NOMO-1 (cell line): ENCODE data around the gene DENND1C.

Experiments
- DNase-seq, 2 experiments: peaks; one replicate each; lab custom pipeline; 2025; ENCODE audit not compliant: unreplicated experiment in 2 of 2; lab: John Stamatoyannopoulos, UW

DENND1C gene

DNA sequence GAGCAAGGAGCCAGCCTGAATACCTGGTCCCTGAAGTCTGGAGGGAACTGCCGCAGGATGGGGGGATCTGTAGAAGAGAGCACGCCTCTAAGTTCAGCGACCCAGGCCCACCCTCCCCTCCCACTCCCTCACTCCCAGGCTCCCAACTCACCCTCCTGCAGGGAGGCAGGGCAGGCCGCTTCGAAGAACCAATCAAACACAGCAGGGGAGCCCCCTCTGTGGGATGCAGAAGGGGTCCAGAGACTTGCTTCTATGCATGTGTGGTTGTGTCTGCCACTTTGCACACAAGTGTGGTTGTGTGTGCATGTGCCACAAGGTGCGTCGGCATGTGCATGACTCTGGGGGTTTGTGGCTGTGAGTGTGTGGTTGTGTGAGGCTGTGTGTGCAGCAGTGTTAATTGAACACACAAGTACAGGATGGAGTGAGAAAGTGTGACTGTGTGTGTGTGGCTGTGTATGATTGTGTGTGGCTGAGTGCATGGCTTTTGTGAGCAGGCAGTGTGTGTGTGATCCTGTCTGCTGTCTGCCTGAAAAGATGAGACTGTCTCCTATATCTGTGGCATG, 1.7 kb downstream of the DENND1C start:
- DNase-seq, result no peak

GRCh38 chr19:6478815-6479214, 2.8 kb downstream of the DENND1C start:
- DNase-seq, result no peak

DNA sequence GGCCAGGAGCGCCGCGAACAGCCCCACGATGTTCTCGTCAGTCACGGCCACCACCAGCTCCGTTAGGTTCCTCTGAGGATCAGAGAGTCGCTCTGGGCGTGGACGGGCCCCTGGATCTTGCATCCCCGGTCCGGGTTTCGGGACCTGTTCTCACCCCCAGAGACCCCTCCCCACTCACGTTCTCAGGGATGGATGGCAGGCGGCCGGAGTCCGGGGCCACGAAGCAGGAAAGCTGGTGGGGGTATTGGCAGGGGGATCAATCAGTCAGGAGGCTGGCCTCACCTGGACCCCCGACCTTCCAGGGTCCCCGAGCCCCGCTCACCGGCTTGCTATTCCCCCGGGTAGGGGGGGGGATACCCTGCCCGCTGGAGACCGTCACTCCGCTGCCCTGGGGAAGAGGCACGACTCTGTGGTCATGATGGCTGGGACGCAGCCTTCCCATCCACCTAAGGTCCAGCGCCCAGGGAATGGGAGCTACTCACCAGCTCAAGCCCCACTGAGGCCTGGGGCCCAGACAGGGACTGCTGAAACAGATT, 4.6 kb downstream of the DENND1C start:
- no peak for DNase-seq

DNA sequence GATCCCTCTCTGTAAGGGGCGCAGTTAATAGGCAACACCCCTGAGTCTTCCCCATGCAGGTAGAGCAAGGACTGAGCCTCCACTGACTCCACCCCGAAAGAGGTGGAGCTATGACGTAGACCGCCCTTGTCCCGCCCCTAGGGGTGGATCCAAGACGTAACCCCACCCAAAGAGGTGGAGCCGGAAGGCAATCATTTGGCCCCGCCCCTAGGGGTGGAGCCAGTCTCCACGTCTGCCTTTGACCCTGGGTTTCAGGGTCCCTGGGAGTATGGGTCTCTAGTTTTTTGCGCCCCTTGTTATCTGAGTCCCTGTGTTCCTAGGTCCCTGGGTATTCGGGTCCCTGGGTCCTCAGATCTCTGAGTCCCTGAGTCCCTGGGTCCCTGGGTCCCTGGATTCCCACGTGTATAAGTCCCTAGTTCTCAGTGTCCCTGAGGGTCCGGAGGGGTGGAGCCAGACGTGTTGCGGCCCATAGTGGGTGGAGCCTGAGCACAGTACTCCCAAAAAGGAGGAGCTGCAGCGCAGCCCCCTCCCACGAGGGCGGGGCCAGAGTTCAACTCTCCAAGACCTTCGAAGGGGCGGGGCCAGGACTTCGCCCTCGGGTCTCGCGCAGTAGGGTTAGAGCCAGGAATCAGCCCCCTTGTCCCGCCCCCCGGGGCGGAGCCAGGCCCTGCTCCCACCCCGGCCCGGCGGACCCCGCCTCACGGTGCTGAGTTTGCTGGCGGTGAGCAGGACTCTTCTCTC, 5.3 kb downstream of the DENND1C start:
- no peak for DNase-seq

GRCh38 chr19:6475321-6476108, 6.1 kb downstream of the DENND1C start:
- no peak for DNase-seq

DNA sequence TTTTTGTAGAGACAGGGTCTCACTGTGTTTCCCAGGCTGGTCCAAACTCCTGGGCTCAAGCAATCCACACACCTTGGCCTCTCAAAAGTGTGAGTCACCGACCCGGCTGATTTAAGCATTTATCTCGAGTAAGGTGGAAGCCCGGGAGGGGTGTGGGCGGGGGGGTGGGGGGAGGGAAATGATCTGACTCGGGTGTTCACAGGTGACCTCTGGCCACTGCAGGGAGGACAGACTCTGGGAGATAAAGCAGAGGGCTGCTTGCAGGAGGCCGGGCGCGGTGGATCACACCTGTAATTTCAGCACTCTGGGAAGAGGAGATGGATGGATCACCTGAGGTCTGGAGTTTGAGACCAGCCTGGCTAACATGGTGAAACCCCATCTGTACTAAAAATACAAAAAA, 7.9 kb downstream of the DENND1C start:
- no peak for DNase-seq

DNA sequence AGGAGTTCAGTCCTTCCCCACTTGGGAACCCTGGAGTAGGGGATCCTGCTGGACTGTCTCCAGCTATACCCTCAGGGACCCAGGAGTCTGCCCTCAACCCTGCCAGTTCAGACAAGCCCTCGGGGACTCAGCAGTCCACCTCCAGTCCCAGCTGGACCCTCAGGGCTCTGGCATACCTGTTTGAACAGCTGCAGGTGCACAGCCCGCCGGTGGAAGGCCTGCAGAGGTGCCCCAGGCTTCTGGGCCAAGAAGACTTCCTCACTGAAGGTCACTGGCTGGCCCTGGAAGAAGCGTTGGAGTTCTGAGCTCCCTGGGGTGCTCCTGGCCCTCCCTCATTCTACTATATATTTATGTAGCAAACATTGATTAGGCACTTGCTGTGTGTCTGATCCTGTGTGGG, 8.9 kb downstream of the DENND1C start:
- no peak for DNase-seq

DNA sequence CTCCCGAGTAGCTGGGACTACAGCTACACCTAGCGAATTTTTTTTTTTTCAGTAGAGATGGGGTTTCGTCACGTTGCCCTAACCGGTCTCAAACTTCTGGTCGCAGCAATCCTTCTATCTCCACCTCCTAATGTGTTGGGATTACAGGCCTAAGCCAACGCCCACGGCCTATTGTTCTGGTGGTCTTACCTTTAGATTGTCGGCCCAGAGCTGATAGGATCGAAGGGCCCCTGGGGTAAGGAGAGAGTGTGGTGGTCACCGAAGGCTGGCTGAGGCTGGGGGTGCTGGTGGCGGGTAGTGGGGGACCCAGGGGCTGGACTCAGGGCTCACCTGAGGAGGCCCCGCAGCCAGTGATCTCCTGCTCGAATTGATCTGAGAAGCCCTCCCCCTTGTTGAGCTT, 10.5 kb downstream of the DENND1C start:
- no peak for DNase-seq

DNA sequence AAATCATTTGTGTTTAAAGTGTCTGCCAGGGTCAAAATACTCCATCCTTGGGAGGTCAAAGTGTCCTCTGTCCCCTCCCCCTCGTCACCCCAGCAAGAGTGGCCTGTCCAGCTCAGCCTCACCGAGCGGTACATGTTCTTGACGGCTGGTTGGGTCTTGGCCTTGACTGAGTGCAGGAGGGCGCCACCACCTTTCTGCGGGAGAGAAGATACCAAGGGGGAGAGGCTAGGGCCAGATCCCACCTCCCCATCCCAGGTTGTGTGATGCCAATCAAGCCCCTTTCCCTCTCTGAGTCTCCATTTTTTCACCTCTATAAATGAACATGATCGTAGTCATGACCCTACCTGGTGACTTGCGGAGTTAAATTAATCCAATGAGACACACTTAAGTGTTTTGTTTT, 11.4 kb downstream of the DENND1C start:
- DNase-seq, result no peak

- DNase-seq, result no peak
Observed at GRCh38 chr19:6467384-6467783, 14.2 kb downstream of the DENND1C start.

DNA sequence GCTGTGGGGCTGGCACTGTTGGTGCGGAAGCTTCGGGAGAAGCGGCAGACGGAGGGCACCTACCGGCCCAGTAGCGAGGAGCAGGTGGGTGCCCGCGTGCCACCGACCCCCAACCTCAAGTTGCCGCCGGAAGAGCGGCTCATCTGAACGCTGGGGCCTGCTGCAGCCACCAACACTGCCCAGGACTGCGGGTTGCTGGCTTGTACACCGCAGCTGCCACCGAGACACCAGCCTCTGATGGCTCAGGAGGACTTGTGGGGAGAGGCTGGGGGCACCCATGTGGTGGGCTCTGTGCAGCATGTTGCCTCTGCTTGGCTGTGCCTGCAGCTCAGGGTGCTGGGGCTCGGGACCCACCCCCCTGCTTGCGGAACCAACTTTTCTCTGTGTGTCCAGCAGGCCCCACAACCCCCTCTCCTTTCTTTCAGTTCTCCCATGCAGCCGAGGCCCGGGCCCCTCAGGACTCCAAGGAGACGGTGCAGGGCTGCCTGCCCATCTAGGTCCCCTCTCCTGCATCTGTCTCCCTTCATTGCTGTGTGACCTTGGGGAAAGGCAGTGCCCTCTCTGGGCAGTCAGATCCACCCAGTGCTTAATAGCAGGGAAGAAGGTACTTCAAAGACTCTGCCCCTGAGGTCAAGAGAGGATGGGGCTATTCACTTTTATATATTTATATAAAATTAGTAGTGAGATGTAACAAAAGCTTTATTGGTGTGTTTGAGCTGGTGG, 14.9 kb downstream of the DENND1C start:
- DNase-seq, result no peak

DNA sequence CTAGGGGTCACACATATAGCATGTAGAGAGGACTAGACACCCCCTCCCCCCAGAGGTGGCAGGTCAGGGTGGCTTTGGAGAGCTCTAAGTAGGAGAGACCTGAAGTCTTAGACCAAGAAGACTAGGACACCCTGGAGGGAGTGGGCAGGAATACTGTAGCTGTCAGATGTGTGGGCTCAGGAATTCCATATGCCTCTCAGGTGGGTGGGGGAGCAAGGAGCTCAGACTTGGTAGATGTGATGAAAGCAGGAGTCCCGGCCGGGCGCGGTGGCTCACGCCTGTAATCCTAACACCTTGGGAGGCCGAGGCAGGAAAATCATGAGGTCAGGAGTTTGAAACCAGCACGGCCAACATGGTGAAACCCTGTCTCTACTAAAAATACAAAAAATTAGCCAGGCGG, 15.9 kb downstream of the DENND1C start:
- DNase-seq, result no peak

- no peak for DNase-seq
Observed at GRCh38 chr19:6465006-6465405, 16.6 kb downstream of the DENND1C start.

- no peak for DNase-seq
Observed at GRCh38 chr19:6464070-6464873, 17.3 kb downstream of the DENND1C start, which contains the start of gene CRB3. CRB3 (plus strand) TSS chr19:6464271; CDS start chr19:6464702, 431 bp downstream.

GRCh38 chr19:6460099-6460884, 21.3 kb downstream of the DENND1C start:
- peak; percentile 98 to 99 for DNase-seq

- peak; percentile 72 to 73 for DNase-seq
Observed at GRCh38 chr19:6459262-6460098, 22.1 kb downstream of the DENND1C start, which contains the start of gene SLC25A23. SLC25A23 (minus strand) TSS chr19:6459792; CDS start chr19:6459628, 164 bp downstream.

GRCh38 chr19:6458695-6459261, 22.8 kb downstream of the DENND1C start:
- DNase-seq, result no peak
